Loucy (cell line): Measurements from ENCODE around the gene BPIFB3.

Experiments
- EZH2phosphoT487 ChIP-seq: fragments of 200-600 bp; IDR thresholded peaks from 2 replicates; pipeline ENCODE4 v1.6.1; 2018; ENCODE audit warnings: antibody characterized with exemption, mild to moderate bottlenecking, moderate library complexity, borderline replicate concordance
- TF ChIP-seq, protein P1 (sequence below): fragments of 200-600 bp; sonication (generic); conservative IDR thresholded peaks from 2 replicates; pipeline ENCODE4 v1.5.1; 2014; ENCODE audit warnings: mild to moderate bottlenecking, antibody characterized with exemption, low read length

DNA sequence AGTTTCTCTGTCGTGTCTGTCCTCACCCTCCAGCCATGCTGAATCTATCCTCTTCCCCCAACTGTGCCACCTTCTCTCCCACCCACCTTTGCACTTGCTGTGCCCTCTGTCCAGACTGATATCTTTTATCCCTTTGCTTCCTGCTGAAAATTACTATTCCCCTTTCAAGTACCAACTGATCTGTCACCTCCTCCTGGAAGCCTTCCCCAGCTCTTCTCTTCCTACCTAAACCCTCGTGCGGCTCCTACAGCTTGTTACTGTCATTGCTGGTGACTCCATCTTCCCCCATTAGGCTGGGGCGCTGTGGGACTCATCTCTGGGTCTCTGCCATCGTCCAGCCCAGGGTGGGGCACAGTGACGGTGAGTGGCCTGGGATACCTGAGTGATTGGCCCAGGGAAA lies 21.1 kb upstream of the BPIFB3 start:
- TF ChIP-seq, protein P1, sequence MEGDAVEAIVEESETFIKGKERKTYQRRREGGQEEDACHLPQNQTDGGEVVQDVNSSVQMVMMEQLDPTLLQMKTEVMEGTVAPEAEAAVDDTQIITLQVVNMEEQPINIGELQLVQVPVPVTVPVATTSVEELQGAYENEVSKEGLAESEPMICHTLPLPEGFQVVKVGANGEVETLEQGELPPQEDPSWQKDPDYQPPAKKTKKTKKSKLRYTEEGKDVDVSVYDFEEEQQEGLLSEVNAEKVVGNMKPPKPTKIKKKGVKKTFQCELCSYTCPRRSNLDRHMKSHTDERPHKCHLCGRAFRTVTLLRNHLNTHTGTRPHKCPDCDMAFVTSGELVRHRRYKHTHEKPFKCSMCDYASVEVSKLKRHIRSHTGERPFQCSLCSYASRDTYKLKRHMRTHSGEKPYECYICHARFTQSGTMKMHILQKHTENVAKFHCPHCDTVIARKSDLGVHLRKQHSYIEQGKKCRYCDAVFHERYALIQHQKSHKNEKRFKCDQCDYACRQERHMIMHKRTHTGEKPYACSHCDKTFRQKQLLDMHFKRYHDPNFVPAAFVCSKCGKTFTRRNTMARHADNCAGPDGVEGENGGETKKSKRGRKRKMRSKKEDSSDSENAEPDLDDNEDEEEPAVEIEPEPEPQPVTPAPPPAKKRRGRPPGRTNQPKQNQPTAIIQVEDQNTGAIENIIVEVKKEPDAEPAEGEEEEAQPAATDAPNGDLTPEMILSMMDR: no peak
- TF ChIP-seq EZH2phosphoT487: no peak
